ENCODE data around the gene RAB40B.

Gene RAB40B

GRCh38 chr17:82689077-82689476, 9.4 kb downstream of the RAB40B start:
- FAIRE-seq = no peak

GRCh38 chr17:82687871-82688270, 10.6 kb downstream of the RAB40B start:
- no peak for FAIRE-seq

GRCh38 chr17:82687375-82687861, 11.1 kb downstream of the RAB40B start:
- no peak for FAIRE-seq

- no peak for FAIRE-seq
These were observed 11.9 kb downstream of the RAB40B start for GRCh38 chr17:82686366-82687324.

GRCh38 chr17:82685291-82685690, 13.2 kb downstream of the RAB40B start:
- FAIRE-seq = no peak

GRCh38 chr17:82684228-82684841, 14.2 kb downstream of the RAB40B start:
- FAIRE-seq = no peak

GRCh38 chr17:82683534-82683933, 15.0 kb downstream of the RAB40B start:
- FAIRE-seq = no peak

GRCh38 chr17:82681547-82681946, 17.0 kb downstream of the RAB40B start:
- no peak for FAIRE-seq

GRCh38 chr17:82679586-82680465, 18.7 kb downstream of the RAB40B start:
- FAIRE-seq = no peak

GRCh38 chr17:82678265-82678891, 20.1 kb downstream of the RAB40B start:
- no peak for FAIRE-seq

- no peak for FAIRE-seq
These were observed 21.1 kb downstream of the RAB40B start for GRCh38 chr17:82677353-82677925.

GRCh38 chr17:82675476-82676245, 22.8 kb downstream of the RAB40B start:
- no peak for FAIRE-seq

GRCh38 chr17:82674656-82675475, 23.6 kb downstream of the RAB40B start:
- no peak for FAIRE-seq

GRCh38 chr17:82670661-82671450, 27.6 kb downstream of the RAB40B start:
- no peak for FAIRE-seq

- FAIRE-seq = no peak
These were observed 29.8 kb downstream of the RAB40B start for GRCh38 chr17:82668631-82669099.

- no peak for FAIRE-seq
These were observed 30.4 kb downstream of the RAB40B start for GRCh38 chr17:82668024-82668630.

GRCh38 chr17:82667668-82668000, 30.9 kb downstream of the RAB40B start:
- FAIRE-seq = no peak

- FAIRE-seq = no peak
These were observed 31.4 kb downstream of the RAB40B start for GRCh38 chr17:82666931-82667667.

All from TTC549 (cell line).